ENCODE results near the gene UCHL3.
A peak's percentile ranks its signal among the peaks of the same experiment; 100 is the strongest.

DNA sequence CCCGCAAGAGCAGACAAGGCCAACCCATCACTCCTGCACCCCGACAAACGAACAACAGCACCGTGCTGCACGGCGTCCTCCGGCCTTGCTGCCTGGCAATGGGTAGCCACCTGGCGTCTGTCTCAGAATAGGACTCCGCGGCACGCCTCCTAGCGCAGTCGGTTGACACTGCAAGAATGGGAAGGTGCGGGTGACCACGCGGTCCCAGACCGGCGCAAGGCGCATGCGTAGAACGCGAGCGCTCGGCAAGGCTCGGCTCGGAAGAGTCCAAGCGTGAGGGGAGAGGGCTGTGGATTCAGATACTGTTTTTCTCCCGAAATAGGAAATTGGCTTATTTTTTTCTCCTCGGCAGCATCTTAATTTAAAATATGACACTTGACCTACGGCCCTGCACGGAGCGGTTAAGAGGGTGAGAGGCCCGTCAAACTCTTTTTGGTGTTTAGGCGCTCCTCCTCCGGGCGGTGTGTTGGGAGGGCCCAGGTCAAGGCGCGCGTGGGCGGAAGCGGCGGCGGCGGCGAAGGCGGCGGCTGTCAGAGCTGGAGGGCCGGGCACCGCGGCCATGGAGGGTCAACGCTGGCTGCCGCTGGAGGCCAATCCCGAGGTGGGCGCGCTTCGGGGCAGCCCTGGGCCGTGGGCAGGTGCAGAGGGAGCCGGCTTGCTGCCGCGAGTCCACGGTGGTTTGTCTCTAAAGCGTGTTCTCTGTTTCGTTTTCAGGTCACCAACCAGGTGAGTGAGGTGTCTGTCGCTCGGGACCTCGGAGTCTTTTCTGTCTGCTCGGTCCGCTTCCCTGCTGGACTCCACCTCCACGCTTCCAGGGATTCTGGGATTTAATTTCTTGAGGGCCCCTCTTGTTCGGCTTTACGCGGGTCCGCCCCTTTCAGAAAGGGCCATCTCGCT lies at the start of gene UCHL3:
- peak; percentile 99 for TF ChIP-seq CTCF (IDR thresholded peaks at IDR 0.05; ENCODE audit: poor library complexity, severe bottlenecking)
- TF ChIP-seq, protein P1, sequence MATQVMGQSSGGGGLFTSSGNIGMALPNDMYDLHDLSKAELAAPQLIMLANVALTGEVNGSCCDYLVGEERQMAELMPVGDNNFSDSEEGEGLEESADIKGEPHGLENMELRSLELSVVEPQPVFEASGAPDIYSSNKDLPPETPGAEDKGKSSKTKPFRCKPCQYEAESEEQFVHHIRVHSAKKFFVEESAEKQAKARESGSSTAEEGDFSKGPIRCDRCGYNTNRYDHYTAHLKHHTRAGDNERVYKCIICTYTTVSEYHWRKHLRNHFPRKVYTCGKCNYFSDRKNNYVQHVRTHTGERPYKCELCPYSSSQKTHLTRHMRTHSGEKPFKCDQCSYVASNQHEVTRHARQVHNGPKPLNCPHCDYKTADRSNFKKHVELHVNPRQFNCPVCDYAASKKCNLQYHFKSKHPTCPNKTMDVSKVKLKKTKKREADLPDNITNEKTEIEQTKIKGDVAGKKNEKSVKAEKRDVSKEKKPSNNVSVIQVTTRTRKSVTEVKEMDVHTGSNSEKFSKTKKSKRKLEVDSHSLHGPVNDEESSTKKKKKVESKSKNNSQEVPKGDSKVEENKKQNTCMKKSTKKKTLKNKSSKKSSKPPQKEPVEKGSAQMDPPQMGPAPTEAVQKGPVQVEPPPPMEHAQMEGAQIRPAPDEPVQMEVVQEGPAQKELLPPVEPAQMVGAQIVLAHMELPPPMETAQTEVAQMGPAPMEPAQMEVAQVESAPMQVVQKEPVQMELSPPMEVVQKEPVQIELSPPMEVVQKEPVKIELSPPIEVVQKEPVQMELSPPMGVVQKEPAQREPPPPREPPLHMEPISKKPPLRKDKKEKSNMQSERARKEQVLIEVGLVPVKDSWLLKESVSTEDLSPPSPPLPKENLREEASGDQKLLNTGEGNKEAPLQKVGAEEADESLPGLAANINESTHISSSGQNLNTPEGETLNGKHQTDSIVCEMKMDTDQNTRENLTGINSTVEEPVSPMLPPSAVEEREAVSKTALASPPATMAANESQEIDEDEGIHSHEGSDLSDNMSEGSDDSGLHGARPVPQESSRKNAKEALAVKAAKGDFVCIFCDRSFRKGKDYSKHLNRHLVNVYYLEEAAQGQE (IDR thresholded peaks at IDR 0.05; ENCODE audit: borderline replicate concordance): peak; percentile 29
- TF ChIP-seq POLR2AphosphoS5 (IDR thresholded peaks at IDR 0.05): peak; percentile 63
- peak; percentile 37 for TF ChIP-seq TAF1 (IDR thresholded peaks at IDR 0.05; ENCODE audit: low read depth)
- TF ChIP-seq EZH2 (IDR thresholded peaks at IDR 0.05; ENCODE audit: borderline replicate concordance, insufficient read depth, low read length, poor library complexity, severe bottlenecking): no peak
- peak; percentile 79 for TF ChIP-seq RAD21 (conservative IDR thresholded peaks at IDR 0.05)
- peak; percentile 29 for TF ChIP-seq EP300 (conservative IDR thresholded peaks at IDR 0.05; ENCODE audit: poor library complexity, severe bottlenecking)
- TF ChIP-seq SMC3 (conservative IDR thresholded peaks at IDR 0.05; ENCODE audit: poor library complexity): peak; percentile 92
- peak; percentile 88 for TF ChIP-seq MXI1 (conservative IDR thresholded peaks at IDR 0.05; ENCODE audit: poor library complexity, severe bottlenecking)
